ENCODE results near the gene BBC3.
"Not testable (repeated sequence)": the region's sequence is repeated elsewhere in the genome, so short reads cannot be mapped to it uniquely, and the experiment has no call there.

BBC3 gene

GRCh38 chr19:47257411-47258169, 26.6 kb upstream of the BBC3 start:
- DNase-seq: no peak

- peak; percentile 100 for DNase-seq
These were observed 25.9 kb upstream of the BBC3 start for GRCh38 chr19:47256693-47257410.

GRCh38 chr19:47255879-47256692, 25.1 kb upstream of the BBC3 start, which contains the start of gene CCDC9:
CCDC9 (plus strand) TSS chr19:47256525; CDS start chr19:47258401, 1,876 bp downstream.
- peak; percentile 96 to 97 for DNase-seq

- no peak for DNase-seq
These were observed 23.0 kb upstream of the BBC3 start for GRCh38 chr19:47253970-47254369.

- DNase-seq: no peak
These were observed 22.5 kb upstream of the BBC3 start for GRCh38 chr19:47253467-47253881.

- not testable (repeated sequence) for DNase-seq
These were observed 22.0 kb upstream of the BBC3 start for GRCh38 chr19:47253016-47253415.

GRCh38 chr19:47247308-47247990, 16.4 kb upstream of the BBC3 start:
- DNase-seq: peak; percentile 78 to 83

GRCh38 chr19:47243776-47244547, 13.0 kb upstream of the BBC3 start:
- DNase-seq: peak; percentile 96 to 98

GRCh38 chr19:47243364-47243775, 12.4 kb upstream of the BBC3 start:
- DNase-seq: no peak

GRCh38 chr19:47241919-47242577, 11.0 kb upstream of the BBC3 start:
- no peak for DNase-seq

GRCh38 chr19:47240996-47241918, 10.3 kb upstream of the BBC3 start:
- peak; percentile 38 to 53 for DNase-seq

GRCh38 chr19:47240556-47240955, 9.6 kb upstream of the BBC3 start:
- no peak for DNase-seq

- no peak for DNase-seq
These were observed 8.8 kb upstream of the BBC3 start for GRCh38 chr19:47239610-47240296.

GRCh38 chr19:47239152-47239551, 8.2 kb upstream of the BBC3 start:
- DNase-seq: no peak

GRCh38 chr19:47236072-47236675, 5.2 kb upstream of the BBC3 start:
- DNase-seq: no peak

- peak in 1 of 2 donors; percentile 31 for DNase-seq
These were observed 1.6 kb upstream of the BBC3 start for GRCh38 chr19:47232422-47233211.

- DNase-seq: peak; percentile 61 to 84
These were observed 436 bp upstream of the BBC3 start for GRCh38 chr19:47231215-47232054.

Measured in inflammatory macrophage (primary cell).